Ramos (cell line): ENCODE results near the gene TNS1.

Experiments used
- in situ Hi-C: fragments of 300-500 bp; cut with MboI; formaldehyde crosslinking; loops from one replicate; pipeline ENCODE4 v1.14.3; 2022; ENCODE audit warnings: low sequenced_read_pairs; ENCODE audit not compliant: unreplicated experiment

Gene TNS1

DNA sequence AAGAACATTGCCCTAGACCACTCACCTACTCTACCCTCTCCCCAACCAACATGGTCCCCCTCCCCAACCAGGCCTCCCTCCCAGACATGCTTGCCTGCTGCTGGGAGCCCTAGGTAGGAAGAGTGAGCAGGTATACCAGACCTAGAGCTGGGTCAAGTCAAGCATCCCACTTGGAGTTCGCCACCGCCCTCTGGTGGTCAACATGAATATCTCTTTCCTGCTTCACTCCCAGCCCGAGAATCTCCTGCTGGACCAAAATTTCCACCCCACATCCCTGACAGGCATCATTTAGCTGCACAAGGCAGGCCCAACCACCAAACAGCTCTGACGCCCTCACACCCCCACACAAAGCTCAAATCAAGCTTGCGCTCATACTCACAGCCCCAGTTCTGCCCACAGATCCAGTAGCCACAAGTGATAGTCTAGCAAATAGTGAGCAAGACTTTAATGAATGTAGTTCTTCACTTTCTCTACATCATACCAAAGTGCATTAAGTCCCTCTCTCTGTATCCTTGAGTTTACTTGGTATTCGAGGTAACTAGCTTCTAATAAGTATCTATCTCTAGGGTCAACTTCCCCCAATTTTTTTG is 116.0 kb downstream of the TNS1 start:
- in situ Hi-C loops: loop anchor here (5.0 kb wide), 1 partner anchor 95 kb away; no protein-coding TSS in a partner anchor

DNA sequence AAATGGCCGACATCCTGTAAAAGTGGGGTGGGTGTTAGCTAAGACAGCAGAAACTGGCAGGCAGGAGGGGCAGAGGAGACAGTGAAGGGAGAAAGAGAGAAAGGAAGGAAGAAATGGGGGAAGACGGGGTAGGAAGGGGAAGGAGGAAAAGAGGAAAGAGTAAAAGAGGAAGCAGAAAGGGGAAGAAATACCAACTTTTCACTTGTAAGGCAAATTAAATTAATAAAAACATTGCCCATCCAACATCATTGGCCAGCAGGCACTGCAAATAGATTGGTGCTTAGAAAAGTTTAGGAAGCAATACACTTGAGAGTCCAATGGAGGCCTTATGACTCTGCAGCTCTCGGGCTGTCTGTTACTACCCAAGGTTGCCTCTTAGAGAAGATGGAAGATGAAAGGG is 116.7 kb downstream of the TNS1 start:
- in situ Hi-C loops: loop anchor here (5.0 kb wide), 1 partner anchor 94 kb away; no protein-coding TSS in a partner anchor

DNA sequence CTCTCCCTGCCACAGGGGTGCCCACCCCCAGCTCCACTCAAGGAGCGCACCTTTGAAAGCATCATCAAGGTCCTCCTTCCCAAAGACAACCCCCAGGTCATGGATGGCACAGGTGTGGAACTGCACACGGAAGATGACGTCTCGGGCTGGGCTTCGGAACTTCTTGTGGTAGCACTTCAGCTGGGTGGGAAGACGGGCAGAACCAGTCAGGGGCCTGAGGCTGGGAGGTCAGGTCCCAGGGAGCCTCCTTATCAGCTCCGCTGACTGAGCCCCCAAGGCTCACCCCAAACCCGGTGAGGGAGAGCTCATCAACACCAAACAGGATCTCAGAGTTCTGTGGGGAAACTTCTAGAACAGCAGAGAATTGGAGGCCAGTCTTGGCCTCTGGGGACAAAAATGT is 117.8 kb downstream of the TNS1 start:
- in situ Hi-C loops: loop anchor here (5.0 kb wide), 1 partner anchor 93 kb away; no protein-coding TSS in a partner anchor

DNA sequence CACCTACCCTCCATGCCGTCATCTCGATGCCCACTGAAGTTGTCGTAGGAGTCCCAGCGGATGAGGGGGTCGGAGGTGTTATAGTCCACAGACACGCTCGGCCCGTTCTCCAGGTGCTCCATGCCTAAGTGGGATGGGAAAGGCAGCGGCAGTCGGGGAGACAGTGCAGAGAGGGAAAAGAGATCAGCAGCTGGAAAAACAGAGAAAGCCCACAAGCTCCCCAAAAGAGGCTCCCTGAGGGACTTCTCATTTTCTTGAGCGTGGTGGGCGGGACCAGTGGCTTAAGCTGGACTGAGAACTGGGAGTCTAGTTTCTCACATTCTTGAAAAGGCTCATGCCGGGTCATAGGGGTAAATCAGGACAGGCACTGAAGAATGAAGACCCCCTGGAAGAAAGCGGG is 121.9 kb downstream of the TNS1 start:
- in situ Hi-C loops: no loop called here

DNA sequence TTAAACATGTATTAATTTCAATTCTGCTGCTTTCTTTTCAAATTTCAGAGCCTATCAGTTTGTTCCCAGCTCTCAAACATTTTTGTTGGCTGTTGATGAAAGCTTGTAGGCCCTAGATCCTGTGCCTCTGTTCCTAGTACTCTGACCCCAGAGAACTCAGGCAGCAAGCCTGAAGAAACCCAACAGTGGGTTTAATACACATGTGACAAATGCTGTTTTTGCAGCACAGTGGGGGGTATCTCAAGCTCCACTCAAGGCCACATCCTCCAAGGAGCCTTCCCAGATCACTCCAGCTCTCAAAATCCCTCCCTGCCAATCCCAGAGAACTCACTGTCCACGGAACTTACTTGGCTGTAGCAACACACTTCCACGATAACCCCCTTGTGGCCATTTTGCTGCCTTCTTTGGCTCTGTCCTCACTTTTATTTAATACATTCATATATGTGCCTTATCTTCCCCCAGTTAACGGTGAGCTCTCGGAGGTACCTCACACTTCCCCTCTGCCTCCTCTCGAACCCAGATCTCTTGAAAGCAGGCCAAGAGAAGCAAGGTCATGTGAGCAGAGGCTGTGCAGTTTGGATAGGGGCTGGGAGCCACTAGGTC is 122.4 kb downstream of the TNS1 start:
- in situ Hi-C loops: no loop called here

DNA sequence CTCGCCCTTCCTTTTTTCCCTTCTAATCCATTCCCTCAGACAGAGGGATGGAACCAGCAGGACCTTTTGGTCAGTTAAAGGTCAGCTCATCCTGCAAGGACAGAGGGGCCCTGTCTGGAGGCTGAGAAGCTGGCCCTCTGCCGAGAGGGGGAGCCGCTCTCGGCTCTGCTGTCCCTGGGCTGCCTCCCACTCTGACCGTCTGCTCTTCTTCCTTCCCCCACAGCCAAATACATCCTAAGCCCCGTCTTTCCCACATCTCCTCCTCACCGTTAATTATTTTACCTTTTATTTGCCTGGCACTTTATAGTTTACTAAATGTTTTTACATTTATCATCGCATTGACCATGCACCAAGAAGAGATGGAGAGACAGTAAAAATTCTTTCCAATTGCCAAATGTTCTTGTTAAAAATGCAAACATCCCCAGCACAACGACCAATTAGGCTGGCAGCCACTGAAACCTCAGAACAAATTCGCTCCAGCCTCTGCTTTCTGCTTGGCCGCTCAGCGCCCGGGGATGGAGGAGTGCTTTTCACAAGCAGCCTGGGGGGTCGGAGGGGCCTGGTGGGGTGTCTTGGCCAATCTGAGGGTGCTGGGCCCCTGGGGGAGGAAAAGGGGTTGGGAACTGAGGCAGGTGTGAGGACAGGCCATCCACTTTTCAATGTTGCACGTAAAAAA is 123.7 kb downstream of the TNS1 start:
- in situ Hi-C loops: no loop called here

DNA sequence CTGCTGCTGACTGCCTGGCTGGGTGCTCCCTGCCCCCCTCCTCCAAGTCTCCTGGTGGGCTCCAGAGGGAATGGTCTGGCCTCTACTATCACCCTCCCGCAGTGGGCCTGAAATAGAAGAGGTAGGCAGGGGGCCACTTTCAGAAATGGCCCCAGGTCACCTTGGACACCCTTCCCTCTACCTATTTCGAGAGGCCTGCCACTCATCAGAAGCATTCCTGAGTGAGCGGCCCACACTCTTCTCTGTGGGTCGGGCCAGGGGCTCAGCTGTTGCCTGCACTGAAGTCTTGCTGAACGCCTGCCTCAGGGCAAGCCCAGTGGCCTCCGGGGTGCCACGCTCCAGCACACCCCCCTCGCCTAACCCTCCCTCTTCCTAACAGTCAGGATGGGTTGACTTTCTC is 124.9 kb downstream of the TNS1 start:
- in situ Hi-C loops: no loop called here

DNA sequence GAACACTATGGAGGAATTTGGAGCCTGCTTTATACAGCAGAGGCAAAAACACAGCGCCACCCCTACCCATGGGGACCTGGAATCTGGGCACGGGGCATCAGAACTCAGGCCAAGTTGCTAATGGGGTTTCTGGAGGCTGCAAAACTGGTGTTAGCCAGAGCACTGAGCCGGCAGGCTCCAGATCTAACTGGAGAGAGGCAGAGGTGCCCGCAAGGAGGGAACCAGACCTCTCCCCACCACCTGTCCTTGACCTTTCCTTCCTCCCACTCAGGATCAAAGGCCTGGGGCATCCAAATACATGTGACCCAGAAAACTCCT is 126.6 kb downstream of the TNS1 start:
- in situ Hi-C loops: no loop called here

DNA sequence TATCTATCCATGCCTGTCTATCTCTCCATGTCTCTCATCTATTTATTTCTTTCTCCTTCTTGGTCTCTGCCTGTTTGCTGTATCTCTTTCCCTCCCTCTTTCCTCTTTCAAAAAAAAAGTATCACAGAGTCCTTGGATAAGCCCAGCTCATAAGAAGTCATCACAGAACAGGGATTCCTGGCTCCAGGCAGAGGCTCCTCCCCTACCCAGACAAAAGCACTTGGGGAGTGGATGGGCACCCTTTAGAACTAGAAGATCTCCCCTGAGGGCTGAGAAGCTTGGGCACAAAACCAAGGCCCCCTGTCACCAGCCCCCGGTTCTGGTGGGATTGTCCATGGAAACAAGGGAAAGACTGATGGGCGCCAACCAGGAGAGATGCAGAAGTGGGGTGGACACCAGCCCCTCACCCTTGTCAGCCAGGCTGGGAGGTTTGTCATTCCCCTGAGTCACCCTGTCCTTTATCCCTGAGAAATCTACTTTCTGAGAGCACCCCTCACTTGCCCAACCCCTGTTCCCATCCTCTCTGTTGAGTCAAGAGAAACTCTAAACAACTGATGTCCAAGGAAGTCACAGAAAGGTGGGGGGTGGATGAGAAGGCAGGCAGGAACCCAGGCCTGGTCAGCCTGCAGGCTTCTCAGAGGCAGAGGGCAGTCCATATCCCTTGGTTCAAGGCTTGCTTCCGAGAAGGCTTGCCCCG is 127.1 kb downstream of the TNS1 start:
- in situ Hi-C loops: no loop called here

DNA sequence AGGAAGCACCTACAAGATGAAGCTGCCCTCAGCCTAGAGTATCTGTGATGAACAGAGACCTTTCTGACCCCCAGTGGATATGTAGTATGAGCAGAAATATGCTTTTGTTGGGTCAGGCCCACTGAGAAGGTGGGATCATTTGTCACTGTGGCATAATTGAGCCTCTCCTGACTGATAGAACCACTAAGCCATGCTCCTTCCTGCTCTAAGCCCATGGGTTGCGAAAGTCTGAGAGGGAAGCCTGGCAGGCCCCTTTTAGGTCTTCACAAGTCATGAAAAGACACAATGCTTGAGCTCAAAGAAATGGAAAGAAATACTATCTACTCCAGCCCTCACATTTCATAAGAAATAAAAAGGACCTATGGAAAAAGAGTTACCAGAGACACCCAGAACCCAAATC is 127.7 kb downstream of the TNS1 start:
- in situ Hi-C loops: no loop called here

DNA sequence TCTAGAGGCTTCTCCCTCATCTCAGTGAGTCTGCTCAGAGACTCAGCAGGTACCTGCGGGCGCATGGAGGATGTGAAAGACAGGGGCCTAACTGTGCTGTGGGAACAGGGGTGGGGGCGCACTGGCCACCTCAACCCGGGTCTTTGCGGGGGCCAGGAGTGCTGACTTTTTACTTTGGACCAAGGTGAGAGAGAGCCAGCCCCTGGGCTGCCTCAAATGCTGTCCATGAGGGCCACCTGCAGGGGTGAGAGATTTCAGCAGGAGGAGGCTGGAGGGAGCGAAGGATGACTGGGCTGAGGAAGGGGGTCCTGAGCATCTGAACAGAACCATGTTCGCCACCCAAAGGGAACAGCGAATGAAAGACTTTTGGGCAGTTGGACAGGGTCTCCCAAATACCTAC is 129.4 kb downstream of the TNS1 start:
- in situ Hi-C loops: no loop called here

DNA sequence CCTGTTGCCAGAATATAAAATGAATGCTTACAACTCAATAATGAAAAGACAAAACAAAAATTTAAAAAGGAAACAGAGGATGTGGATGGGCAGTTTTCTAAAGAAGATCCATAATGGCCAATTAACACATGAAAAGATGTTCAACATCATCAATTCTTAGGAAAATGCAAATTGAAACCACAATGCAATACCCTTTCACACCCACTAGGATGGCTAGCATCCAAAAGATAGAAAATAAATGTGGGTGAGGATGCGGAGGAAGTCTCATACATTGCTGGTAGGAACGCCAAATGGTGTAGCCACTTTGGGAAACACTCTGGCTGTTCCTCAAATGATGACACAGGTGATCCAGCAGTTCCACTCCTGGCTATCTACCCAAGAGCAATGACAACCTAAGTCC is 130.5 kb downstream of the TNS1 start:
- in situ Hi-C loops: no loop called here

DNA sequence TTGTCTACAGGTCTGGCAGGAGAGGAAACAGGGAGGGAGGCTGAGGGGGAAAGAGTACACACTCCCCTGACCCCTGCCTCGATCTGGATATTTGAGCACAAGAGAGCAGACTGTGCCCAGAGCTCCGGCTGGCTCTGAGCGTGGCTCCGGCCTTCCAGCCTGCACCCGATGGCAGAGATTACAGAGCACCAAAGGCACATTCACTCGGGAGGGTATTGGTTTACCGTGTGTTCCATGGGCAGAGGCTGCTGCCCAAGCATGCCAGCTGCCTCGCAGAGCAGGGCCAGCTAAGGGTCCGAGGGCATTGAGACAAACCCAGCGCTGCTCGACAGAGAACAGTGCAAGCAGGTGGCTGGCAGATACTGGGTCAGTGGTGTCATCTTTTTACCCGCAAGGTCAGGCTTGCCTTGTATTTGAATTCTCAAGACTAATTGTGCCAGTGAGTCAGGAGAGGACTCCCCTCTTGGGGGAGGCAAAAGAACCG is 132.2 kb downstream of the TNS1 start:
- in situ Hi-C loops: no loop called here

DNA sequence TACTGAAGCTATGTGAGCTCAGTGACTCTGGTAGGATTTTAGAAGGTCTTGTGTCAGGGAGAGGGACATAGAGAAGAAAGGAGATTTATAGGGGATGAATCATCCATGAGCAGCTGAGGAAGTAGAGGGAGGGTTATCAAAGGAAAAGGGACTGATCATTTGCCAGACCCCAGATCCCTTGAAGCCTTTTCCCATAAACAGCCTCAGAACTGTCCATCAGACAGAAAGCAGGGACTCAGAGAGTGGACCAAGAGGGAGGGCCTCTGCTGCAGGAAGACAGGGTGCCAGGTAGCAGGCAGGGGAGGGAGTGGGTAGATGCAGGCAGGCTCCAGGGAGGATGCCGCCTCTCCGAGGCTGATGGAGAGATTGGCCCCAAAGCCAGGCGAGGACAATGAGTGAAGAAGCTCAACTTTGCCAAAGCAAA is 133.9 kb downstream of the TNS1 start:
- in situ Hi-C loops: no loop called here

DNA sequence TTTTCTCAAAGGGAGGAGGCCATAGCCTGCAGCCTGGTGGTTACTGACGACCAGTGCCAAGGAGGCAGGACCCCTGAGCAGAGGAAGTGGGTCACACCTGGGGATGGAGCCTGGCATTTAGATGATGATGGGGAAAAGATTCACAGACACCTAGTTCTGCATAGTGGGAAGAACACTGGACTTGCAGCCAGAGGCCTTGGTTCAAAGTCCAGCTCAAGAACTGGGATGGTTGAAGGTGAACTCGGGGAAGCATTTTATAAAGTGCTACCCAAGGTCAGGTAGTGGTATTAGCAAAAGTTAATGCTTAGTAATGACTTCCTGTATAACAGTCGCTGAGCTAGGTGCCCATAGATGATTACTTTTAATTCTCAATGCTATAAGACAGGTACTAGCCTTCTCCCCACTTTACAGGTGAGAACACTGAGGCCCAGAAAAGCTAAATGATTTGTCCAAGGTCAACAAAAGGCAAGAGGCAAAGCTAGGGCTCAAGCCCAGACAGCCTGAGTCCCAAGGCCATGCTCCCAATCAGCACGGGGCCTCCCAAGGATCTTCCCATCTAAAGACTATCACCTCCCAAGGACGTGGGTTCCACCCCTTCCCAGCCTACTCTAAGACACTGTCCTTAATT is 134.4 kb downstream of the TNS1 start:
- in situ Hi-C loops: no loop called here

DNA sequence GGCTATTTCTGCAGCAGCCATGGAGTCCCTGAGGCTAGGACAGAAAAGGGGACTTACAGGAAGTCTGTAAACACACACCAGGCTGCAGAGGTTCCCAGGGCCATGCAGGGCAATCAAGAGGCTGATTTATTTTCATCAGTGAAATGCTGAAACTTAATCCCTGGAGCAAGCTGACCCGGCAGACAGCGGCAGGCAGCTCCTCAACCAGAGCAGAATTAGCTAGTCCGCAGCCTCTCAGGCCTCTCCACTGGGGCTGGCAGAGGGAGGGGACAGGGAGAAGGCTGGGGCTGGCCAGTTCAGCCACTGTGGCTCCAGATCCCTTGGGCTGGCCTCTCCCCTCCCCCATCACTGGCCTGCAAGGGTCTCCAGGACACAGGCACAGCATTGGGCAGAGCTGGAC is 136.3 kb downstream of the TNS1 start:
- in situ Hi-C loops: no loop called here

DNA sequence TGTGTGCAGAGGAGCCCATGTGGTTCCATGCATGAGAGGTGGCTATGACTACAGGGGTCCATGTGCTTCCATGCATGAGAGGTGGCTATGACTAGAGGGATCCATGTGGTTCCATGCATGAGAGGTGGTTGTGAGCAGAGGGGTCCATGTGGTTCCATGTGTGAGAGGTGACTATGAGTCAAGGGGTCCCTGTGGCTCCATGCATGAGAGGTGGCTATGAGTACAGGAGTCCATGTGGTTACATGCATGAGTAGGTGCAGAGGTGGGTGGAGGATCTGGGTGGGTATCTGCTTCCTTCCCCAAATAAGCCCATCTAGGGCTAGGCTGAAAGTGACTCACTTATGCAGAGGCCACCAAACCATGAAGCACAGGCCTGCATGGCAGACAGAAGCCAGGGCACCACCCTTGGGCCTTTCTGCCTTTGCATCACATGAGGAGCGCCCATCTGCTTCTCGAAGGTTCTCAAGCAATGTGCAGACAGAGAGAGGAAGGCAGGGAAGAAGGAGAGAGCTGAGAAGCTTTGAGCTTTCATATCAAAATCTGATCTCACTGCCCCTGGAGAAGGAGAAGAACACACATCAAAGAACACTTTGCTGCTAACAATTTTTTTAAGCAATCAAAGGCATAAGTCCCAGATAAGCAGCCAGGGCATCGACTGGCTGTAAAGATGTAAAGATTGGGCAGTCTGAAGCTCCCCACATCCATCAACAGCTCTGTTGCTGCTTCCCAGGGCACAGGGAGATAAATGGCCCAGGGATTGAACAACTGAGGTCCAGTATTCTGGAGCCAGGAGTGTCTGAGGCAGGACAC is 137.6 kb downstream of the TNS1 start:
- in situ Hi-C loops: no loop called here

DNA sequence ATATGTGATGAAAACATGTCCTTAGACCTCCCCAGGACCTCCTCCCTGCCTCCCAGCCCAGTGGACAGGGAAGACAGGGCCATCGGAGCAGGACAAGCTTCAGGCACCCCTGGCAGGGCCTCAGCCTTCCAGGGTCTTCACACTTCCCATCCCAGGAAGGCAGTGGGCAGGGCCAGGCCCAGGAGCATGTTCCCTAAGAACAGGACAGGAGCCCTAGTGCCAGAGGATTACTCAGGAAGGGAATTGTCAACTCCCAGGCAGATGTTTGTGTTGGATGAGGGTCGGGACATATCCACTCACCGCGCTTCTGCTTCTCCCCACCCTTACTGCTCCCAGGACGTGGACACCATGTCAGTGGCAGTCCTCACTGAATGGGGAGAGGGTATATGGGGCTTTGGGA is 138.9 kb downstream of the TNS1 start:
- in situ Hi-C loops: no loop called here

DNA sequence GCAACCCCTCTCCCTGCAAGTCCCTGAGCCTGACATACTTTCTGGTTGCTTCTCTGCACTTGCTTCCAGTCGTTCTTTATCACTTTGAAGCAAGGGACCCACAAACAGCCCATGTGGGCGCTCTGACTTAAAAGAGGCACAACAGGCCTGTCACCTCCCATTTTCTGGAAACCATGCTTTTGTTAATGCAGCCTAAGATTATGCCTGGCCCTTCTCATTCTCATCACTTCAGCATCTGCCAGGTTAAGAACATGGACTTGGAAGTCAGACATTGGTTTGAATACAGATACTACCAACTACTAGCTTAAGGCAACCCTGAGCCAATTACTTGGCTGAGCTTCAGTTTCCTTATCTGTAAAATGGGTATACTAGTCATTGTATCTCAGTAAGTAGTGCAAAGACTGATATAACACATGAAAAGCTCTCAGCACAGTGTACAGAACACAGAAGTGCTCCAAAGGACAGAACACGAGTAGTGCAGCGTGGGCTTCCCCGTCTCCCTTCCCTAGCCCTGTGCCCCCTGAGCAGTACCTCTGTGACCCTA is 141.4 kb downstream of the TNS1 start:
- in situ Hi-C loops: no loop called here

DNA sequence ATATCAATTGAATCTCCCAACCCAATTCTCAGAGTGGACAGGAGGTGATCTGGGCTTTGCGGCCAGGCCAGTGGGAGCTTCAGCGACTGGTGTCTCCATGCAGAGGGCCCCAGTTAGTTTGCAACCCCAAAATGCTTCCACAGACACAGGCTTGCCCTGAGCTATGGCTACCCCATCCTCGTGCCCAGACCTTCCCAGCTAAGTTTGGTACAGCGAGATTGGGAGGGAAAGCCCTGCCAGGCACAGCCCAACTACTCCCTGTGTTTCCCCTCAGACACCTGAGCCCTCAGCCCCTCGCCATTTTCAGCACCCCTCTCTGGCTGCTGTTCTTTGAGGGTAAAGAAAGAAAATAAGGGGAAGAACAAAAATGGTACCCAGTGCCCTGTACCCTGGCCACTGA is 142.9 kb downstream of the TNS1 start:
- in situ Hi-C loops: no loop called here
